Liver (tissue), 9 donors: ENCODE data around the gene PIEZO2. TPM values are rescaled to one million over a fixed set of nuclear protein-coding genes. Genes with fewer than 3 reads are reported as not detected.

Experiments
- DNase-seq: peaks from one replicate; pipeline ENCODE4 v3.0.0-alpha.2; 2017; ENCODE audit warnings: low spot score
- H3K27ac ChIP-seq, 2 donors: one replicate each; pipeline ENCODE4 v1.7.0; 2013; ENCODE audit warnings: inconsistent platforms in 2 of 2, low read length in 2 of 2, control low read depth in 1 of 2, low read depth in 1 of 2, mild to moderate bottlenecking in 1 of 2
- H3K27me3 ChIP-seq, 4 donors: one replicate each; pipeline versions ENCODE4 v1.6.1 to v1.7.0; 2013; ENCODE audit warnings: low read length in 3 of 4, inconsistent platforms in 1 of 4, mild to moderate bottlenecking in 1 of 4, moderate library complexity in 1 of 4; ENCODE audit not compliant: control insufficient read depth in 4 of 4, insufficient read depth in 4 of 4
- H3K36me3 ChIP-seq, 4 donors: one replicate each; pipeline versions ENCODE4 v1.6.1 to v1.7.0; 2013; ENCODE audit warnings: low read length in 3 of 4, mild to moderate bottlenecking in 3 of 4, low read depth in 1 of 4, moderate library complexity in 1 of 4; ENCODE audit not compliant: control insufficient read depth in 4 of 4, insufficient read depth in 3 of 4
- H3K4me1 ChIP-seq, 4 donors: one replicate each; pipeline versions ENCODE4 v1.6.1 to v1.7.0; 2013; ENCODE audit warnings: low read length in 3 of 4, mild to moderate bottlenecking in 3 of 4, moderate library complexity in 1 of 4; ENCODE audit not compliant: control insufficient read depth in 4 of 4, insufficient read depth in 4 of 4
- H3K4me3 ChIP-seq, 3 donors: one replicate each; pipeline versions ENCODE4 v1.6.1 to v1.7.0; 2013; ENCODE audit warnings: low read length in 3 of 3, control low read depth in 1 of 3, low read depth in 1 of 3, mild to moderate bottlenecking in 1 of 3
- H3K9ac ChIP-seq, 2 donors: one replicate each; pipeline ENCODE4 v1.7.0; 2013; ENCODE audit warnings: low read length in 2 of 2, mild to moderate bottlenecking in 2 of 2, moderate library complexity in 2 of 2, control low read depth in 1 of 2, low read depth in 1 of 2
- H3K9me3 ChIP-seq, 4 donors: one replicate each; pipeline versions ENCODE4 v1.6.1 to v1.7.0; 2013; ENCODE audit warnings: low read length in 3 of 4; ENCODE audit not compliant: control insufficient read depth in 4 of 4
- CTCF ChIP-seq: fragments of 150-350 bp; IDR thresholded peaks from 2 replicates; pipeline ENCODE4 v1.5.1; 2017; ENCODE audit warnings: improper control_type of control experiment, low read depth, low read length; ENCODE audit not compliant: missing input control
- GABPA ChIP-seq, 2 donors: IDR thresholded peaks in 1 of 2; conservative IDR thresholded peaks in 1 of 2; 2 replicates each; pipeline ENCODE4 v1.6.1; 2016; ENCODE audit warnings: antibody characterized with exemption in 2 of 2, mild to moderate bottlenecking in 1 of 2, moderate library complexity in 1 of 2
- HNF4A ChIP-seq, 2 donors: conservative IDR thresholded peaks; 2 replicates each; pipeline ENCODE4 v1.6.1; 2016; ENCODE audit warnings: antibody characterized with exemption in 2 of 2, mild to moderate bottlenecking in 2 of 2
- HNF4G ChIP-seq: IDR thresholded peaks from 2 replicates; pipeline ENCODE4 v1.6.1; 2016; ENCODE audit warnings: antibody characterized with exemption
- JUND ChIP-seq, 2 donors: IDR thresholded peaks; 2 replicates each; pipeline ENCODE4 v1.6.1; 2016; ENCODE audit warnings: antibody characterized with exemption in 2 of 2
- MAX ChIP-seq: IDR thresholded peaks from 2 replicates; pipeline ENCODE4 v1.6.1; 2016; ENCODE audit warnings: antibody characterized with exemption
- NR2F2 ChIP-seq: IDR thresholded peaks from 2 replicates; pipeline ENCODE4 v1.6.1; 2016; ENCODE audit warnings: antibody characterized with exemption
- RAD21 ChIP-seq, 2 donors: IDR thresholded peaks; 2 replicates each; pipeline ENCODE4 v1.6.1; 2016; ENCODE audit warnings: antibody characterized with exemption in 2 of 2, mild to moderate bottlenecking in 2 of 2
- REST ChIP-seq: IDR thresholded peaks from 2 replicates; pipeline ENCODE4 v1.6.1; 2016; ENCODE audit warnings: antibody characterized with exemption, mild to moderate bottlenecking
- SP1 ChIP-seq: IDR thresholded peaks from 2 replicates; pipeline ENCODE4 v1.6.1; 2018; ENCODE audit warnings: antibody characterized with exemption, mild to moderate bottlenecking
- TAF1 ChIP-seq: conservative IDR thresholded peaks from 2 replicates; pipeline ENCODE4 v1.6.1; 2016; ENCODE audit warnings: antibody characterized with exemption, mild to moderate bottlenecking
- YY1 ChIP-seq: IDR thresholded peaks from 2 replicates; pipeline ENCODE4 v1.6.1; 2016; ENCODE audit warnings: antibody characterized with exemption, mild to moderate bottlenecking
- ZBTB33 ChIP-seq: IDR thresholded peaks from 2 replicates; pipeline ENCODE4 v1.6.1; 2016; ENCODE audit warnings: antibody characterized with exemption
- WGBS: extraction: QIAGEN DNeasy Blood & Tissue Kit; methylation state at CpG from one replicate; pipeline ENCODE4 v1.1.7; 2013; 5-methylcytosine and 5-hydroxymethylcytosine counted together
- polyA plus RNA-seq, 2 donors: library from polyadenylated mRNA; stranded (reverse) in 1 of 2; unstranded in 1 of 2; fragments of 200-250 nt in 1 of 2; fragments of >200 nt in 1 of 2; fragmentation: Nextera tagmentation in 1 of 2; extraction: Ambion mirVana in 1 of 2; gene quantifications; one replicate each; pipeline versions ENCODE4 v1.2.1 to v1.2.3, GENCODE V29; 2013 to 2015
- total RNA-seq, 2 donors: library from RNA; depleted of rRNA; stranded (reverse); fragments of >200 nt; gene quantifications; one replicate each; pipeline ENCODE4 v1.2.3, GENCODE V29; 2014
- donor health status: healthy.
- donor health status: healthy.
- donor health status: healthy.
- donor health status: healthy.
- donor health status: healthy.

The PIEZO2 gene
- total and polyA plus RNA-seq, 4 donors = 1.1 to 12.3 (median 4.8) TPM

GRCh38 chr18:10787293-10787901 is 362.0 kb downstream of the PIEZO2 start:
- 30% methylated on average over 5 of the region's 5 CpGs for WGBS
- DNase-seq = peak; percentile 84
- Histone ChIP-seq H3K4me3 (no peak overlapping the region), H3K27ac (no peak overlapping the region), H3K27me3 (no peaks in the 10 kb centered on the region), H3K4me1 (no peaks in the 10 kb centered on the region), H3K9me3 (no peaks in the 10 kb centered on the region), H3K9ac (no peak overlapping the region), H3K36me3 (peaks cover 0 to 3% (median 0%) of the 10 kb centered on the region in 4 donors)
- TF ChIP-seq REST (no peak), GABPA (IDR thresholded peaks at IDR 0.05 in 1 of 2, conservative IDR thresholded peaks at IDR 0.05 in 1 of 2) (no peak), MAX (no peak), TAF1 (no peak), RAD21 (IDR thresholded peaks at IDR 0.05) (peak; percentile 85 to 86), JUND (IDR thresholded peaks at IDR 0.05) (no peak), NR2F2 (no peak), HNF4G (no peak), YY1 (peak; percentile 55), CTCF (peak; percentile 81), SP1 (no peak)

- Histone ChIP-seq H3K27ac (no peak overlapping the region), H3K36me3 (peaks cover 0 to 3% (median 0%) of the 10 kb centered on the region in 4 donors), H3K9ac (no peak overlapping the region), H3K4me3 (no peak overlapping the region), H3K9me3 (no peaks in the 10 kb centered on the region), H3K27me3 (no peaks in the 10 kb centered on the region), H3K4me1 (no peaks in the 10 kb centered on the region)
- TF ChIP-seq TAF1 = no peak
- no peak for TF ChIP-seq HNF4A (conservative IDR thresholded peaks at IDR 0.05)
- TF ChIP-seq ZBTB33 = no peak
- no peak for TF ChIP-seq NR2F2
- WGBS = 66% methylated on average over 3 of the region's 3 CpGs
- DNase-seq = no peak
Observed at GRCh38 chr18:10785798-10786197, 363.6 kb downstream of the PIEZO2 start.
